GM19324 (cell line): ENCODE measurements around the gene ZFP36.

Experiments
- ATAC-seq: cut with Tn5 transposase; IDR thresholded peaks from one replicate; pipeline ENCODE4 v1.9.1; 2021; ENCODE audit warnings: mild to moderate bottlenecking, moderate library complexity; ENCODE audit not compliant: unreplicated experiment, low FRiP score

ZFP36 gene

GRCh38 chr19:39382991-39383828 lies 23.4 kb upstream of the ZFP36 start:
- ATAC-seq, result no peak

GRCh38 chr19:39384839-39385568 lies 21.6 kb upstream of the ZFP36 start:
- ATAC-seq, result no peak

GRCh38 chr19:39385629-39386411 lies 20.8 kb upstream of the ZFP36 start:
- no peak for ATAC-seq

DNA sequence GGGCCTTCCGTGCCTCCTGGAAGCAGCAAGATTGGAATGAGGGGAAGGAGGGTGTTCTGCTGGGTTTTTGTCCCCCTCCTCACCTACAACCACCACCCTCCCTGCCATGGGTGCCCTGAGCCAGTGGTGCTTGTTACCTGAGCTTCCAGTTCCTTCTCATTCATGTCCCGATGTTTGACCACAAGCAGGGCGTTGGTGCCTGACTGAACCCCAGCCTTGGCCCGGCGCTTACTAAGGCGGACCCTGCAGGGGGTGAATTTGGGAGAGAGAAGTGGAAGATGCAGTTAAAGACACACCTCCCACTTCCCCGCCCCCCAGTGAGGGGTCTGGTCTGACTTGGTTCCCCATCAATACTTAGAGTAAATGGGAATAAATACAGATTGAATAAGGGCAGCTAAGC lies 20.1 kb upstream of the ZFP36 start:
- no peak for ATAC-seq

GRCh38 chr19:39388657-39389056 lies 18.0 kb upstream of the ZFP36 start:
- no peak for ATAC-seq

DNA sequence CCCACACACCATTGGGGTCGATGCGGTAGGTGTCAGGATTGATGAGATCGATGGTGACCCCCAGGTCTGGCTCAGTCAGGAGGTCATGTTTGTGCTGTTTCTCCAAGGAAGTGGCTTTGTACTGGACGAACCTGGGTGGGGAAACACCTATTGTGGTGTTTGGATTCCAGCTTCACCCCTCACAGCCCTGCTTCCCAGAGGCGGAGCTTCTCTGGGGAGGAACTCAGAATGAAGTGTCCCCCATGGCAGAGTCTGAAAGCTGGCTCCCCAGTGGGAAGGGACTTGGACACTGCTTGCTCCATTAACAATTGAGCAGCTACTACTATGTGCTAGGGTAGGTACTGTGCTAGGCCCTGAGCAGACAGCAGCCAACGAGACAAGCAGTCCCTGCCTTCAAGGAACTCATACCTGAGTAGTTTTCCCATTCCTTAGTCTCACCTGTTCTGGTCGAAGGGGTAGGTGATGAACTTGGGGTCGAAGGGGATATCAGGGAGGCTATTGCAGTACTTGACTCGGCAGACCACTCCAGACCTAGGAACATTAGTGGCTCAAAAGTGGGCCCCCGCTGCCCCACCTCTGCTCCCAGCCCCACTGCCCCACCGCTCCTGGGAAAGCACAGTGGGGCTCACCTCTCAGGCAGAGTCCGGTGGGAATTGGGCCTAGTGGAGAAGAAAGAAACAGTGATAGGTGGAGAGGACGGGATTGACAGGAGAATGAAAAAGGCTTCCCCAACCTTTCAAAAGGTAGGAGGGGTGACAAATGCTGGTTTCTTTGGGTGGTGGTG lies 16.8 kb upstream of the ZFP36 start:
- no peak for ATAC-seq

DNA sequence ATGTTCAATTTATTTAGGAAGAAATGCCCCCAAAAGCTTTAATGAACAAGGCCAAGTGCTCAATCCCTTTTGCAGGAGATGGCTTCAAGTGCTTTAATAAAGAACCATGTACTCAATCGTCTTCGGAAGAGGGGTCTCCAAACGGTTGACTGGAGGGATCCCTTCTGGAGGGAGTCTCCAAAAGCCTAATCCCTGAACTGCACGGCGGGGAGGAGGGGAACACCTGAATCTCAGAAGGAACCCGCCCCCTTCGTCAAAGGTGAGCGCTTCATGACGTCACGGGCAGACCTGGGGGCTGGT lies 16.2 kb upstream of the ZFP36 start:
- no peak for ATAC-seq

GRCh38 chr19:39390751-39391437 lies 15.8 kb upstream of the ZFP36 start, which contains the start of the genes MED29 and PAF1:
Gene MED29, plus strand, starts transcription at chr19:39391378. Its CDS starts 45 bp downstream, at chr19:39391423.
Gene PAF1, minus strand, starts transcription at chr19:39391106. Its CDS starts 242 bp downstream, at chr19:39390864.
- peak; percentile 94 for ATAC-seq

GRCh38 chr19:39397360-39398296 lies 9.0 kb upstream of the ZFP36 start:
- ATAC-seq, result peak; percentile 46

GRCh38 chr19:39398297-39398864 lies 8.3 kb upstream of the ZFP36 start:
- no peak for ATAC-seq

DNA sequence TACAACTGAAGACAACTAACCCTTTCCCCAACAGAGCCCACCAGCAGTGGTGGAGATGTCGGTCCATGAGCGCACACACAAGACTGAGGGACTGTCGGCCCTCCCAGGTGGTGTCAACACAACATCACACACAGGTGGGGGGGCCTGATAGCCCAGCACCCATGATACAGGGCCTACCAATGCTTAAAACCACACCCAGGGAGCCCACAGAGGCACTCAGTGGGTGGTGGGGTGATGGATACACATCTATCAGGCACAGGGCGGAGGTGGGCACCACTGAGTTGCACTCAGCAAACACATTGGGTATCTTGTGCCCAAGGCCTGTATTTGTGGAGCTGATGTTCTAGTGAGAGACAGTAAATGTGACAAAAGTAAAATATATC lies 7.0 kb upstream of the ZFP36 start:
- no peak for ATAC-seq

GRCh38 chr19:39400061-39400460 lies 6.6 kb upstream of the ZFP36 start:
- no peak for ATAC-seq

DNA sequence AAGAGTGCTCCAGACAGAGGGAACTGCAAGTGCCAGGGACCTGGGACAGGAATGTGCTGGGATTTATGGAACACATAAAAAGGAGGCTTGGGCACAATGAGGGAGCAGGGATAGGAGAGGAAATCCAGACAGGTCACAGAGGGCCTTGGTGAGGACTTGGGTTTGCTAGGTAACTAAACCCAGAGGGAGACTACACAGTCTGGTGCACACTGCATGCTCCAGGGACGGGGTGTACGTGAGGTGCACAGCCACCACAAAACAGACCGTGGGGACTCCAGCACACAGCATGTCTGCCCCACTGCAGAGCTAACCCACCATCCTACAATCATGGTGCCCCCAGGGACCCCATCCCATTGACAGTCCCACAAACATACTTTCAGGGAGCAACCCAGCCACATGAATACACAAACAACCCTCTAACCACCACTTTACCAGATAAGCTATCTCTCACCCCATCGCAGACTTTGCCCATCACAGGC lies 5.5 kb upstream of the ZFP36 start:
- ATAC-seq, result no peak

GRCh38 chr19:39401549-39402345 lies 4.9 kb upstream of the ZFP36 start:
- no peak for ATAC-seq

DNA sequence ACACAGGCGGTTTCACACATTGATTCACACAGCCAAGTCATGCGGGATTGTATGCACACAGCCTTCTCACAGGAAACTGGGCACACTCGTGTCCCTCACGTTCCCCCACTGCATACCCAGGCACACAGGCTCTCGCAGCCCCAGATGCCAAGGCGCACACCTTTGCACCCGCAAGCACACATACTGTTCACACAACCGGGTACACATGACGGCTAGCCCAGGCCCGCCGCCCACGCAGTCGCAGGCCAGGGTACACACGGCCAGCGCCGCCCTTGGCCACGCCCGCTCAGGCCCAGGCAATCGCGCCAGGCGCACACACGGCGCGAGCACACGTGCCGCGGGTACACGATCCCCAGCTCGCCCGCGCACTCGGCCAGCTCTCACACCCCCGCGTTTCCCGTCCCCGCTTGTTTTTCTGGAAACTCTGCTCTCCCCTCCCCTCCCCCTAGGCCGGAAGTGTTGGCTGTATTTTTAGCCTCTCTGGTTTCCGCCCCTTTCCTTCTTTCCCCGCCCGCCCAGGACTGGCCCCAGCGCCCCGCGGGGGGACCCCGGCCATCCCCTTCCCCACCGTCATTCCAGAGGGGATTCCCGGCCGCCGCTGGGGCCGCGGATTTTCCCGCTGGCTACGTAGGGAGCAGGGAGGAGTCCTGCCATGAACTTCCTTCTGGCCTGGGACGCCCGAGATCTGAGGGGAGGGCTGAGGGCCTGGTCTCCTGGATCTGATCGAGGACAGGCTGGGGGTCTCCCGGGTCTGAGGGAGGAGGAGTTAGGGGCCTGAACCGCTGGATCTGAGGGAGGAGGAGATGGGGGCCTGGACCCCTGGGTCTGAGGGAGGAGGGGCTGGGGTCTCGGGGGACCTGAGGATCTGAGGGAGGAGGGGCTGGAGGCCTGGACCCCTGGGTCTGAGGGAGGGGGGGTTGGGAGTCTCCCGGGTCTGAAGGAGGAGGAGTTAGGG lies 4.0 kb upstream of the ZFP36 start:
- peak; percentile 33 for ATAC-seq
